Measurements from ENCODE around the gene FRG1. TPM values are rescaled to one million over a fixed set of nuclear protein-coding genes. Genes with fewer than 3 reads are reported as not detected.

Gene FRG1
- total RNA-seq, 1 experiment from 2014 or later, result 27.3 TPM

Small RNA genes within 50 kb of the gene (small RNA-seq; reads per million reads assigned to genes)
- not detected for gene MLLT10P2

Other genes starting within 250 kb of the FRG1 start
- gene FRG2, start 86.4 kb downstream of the FRG1 start, total RNA-seq (2014; rRNA removed; shearing (Covaris generic); ENCODE audit: low replicate concordance), result not detected in 2 replicates
- gene DBET, start 123.6 kb downstream of the FRG1 start, total RNA-seq (2014; rRNA removed; shearing (Covaris generic); ENCODE audit: low replicate concordance), result not detected in 2 replicates
- not detected in 2 replicates for gene DUX4, start 232.9 kb downstream of the FRG1 start, total RNA-seq (2014; rRNA removed; shearing (Covaris generic); ENCODE audit: low replicate concordance)

Measured in Karpas-422 (cell line).